HUES6 (cell line): Measurements from ENCODE around the gene ERCC6L2.

Source experiments
- H3K27ac ChIP-seq: 2 replicates; pipeline ENCODE4 v1.7.0; 2013; ENCODE audit warnings: low read depth, mild to moderate bottlenecking, low read length, inconsistent platforms
- H3K27me3 ChIP-seq: 2 replicates; pipeline ENCODE4 v1.6.1; 2013; ENCODE audit warnings: low read length; ENCODE audit not compliant: control insufficient read depth, insufficient read depth
- H3K36me3 ChIP-seq: 2 replicates; pipeline ENCODE4 v1.6.1; 2013; ENCODE audit warnings: low read length; ENCODE audit not compliant: control insufficient read depth, insufficient read depth
- H3K4me1 ChIP-seq: 2 replicates; pipeline ENCODE4 v1.6.1; 2013; ENCODE audit warnings: low read length; ENCODE audit not compliant: control insufficient read depth, insufficient read depth
- H3K4me3 ChIP-seq: 2 replicates; pipeline ENCODE4 v1.5.1; 2013; ENCODE audit warnings: low read depth, low read length
- H3K9ac ChIP-seq: one replicate; pipeline ENCODE4 v1.6.1; 2013; ENCODE audit warnings: mild to moderate bottlenecking, low read length
- H3K9me3 ChIP-seq: 2 replicates; pipeline ENCODE4 v1.6.1; 2013; ENCODE audit warnings: low read depth, low read length; ENCODE audit not compliant: control insufficient read depth, insufficient read depth

The ERCC6L2 gene

GRCh38 chr9:95923794-95924193 is 48.3 kb downstream of the ERCC6L2 start:
- H3K27ac ChIP-seq, result no peak overlapping the region
- H3K9ac ChIP-seq, result no peak overlapping the region
- H3K4me3 ChIP-seq, result no peak overlapping the region
- no peaks in the 10 kb centered on the region for H3K9me3 ChIP-seq
- peaks cover 66% of the 10 kb centered on the region for H3K36me3 ChIP-seq
- H3K4me1 ChIP-seq, result peaks cover 11% of the 10 kb centered on the region; the same call in 1 of the 2 replicates
- H3K27me3 ChIP-seq, result no peaks in the 10 kb centered on the region

DNA sequence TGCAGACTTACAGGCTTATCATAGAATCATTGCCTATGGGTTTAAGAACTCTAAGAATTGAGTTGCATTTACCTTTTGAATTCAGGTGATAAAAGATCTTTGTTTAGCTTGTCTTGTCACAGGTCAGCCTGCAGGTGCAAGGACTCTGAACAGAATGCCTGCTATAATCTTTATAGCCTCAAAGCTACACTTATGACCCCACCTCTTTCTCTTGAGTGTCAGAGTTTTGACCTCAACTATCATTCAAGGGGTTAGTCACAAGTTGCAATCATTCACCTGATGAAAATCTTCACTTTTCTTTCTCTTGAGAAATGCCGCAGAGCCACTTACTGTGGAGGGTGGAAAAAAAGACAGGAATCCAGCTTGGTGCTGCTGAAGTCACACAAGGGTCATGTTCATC is 49.5 kb downstream of the ERCC6L2 start:
- no peak overlapping the region for H3K4me3 ChIP-seq
- H3K27ac ChIP-seq, result no peak overlapping the region
- no peaks in the 10 kb centered on the region for H3K27me3 ChIP-seq

GRCh38 chr9:95927271-95928004 is 51.9 kb downstream of the ERCC6L2 start:
- no peak overlapping the region for H3K4me3 ChIP-seq
- H3K27me3 ChIP-seq, result no peaks in the 10 kb centered on the region
- peaks cover 73% of the 10 kb centered on the region for H3K36me3 ChIP-seq
- peaks cover 11% of the 10 kb centered on the region; the same call in 1 of the 2 replicates for H3K4me1 ChIP-seq
- no peaks in the 10 kb centered on the region for H3K9me3 ChIP-seq
- no peak overlapping the region for H3K9ac ChIP-seq
- no peak overlapping the region for H3K27ac ChIP-seq

More for the DNA sequence above, 49.5 kb downstream of the ERCC6L2 start:
- peaks cover 70% of the 10 kb centered on the region for H3K36me3 ChIP-seq
- H3K4me1 ChIP-seq, result peaks cover 11% of the 10 kb centered on the region; the same call in 1 of the 2 replicates
- no peak overlapping the region for H3K9ac ChIP-seq
- H3K9me3 ChIP-seq, result no peaks in the 10 kb centered on the region

DNA sequence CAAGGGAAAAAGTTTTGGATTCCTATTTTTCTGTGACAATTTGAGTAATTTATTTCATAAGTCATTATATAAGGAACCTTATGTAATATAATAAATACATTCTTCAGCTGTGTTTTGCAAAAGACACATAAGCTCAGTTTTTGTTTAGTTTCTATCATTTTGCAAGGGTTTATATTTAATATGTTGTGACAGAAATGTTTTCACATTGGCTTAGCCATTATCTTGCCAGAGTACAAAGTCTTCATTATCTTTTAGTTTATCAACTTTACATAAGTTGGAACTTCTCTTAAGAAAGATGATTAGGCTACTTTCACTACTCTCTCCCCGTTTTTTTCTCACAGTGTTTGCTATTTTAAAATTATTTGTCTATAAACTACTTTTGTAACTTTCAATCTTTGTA is 54.8 kb downstream of the ERCC6L2 start:
- Histone ChIP-seq H3K9me3 (no peaks in the 10 kb centered on the region), H3K4me3 (no peak overlapping the region), H3K36me3 (peaks cover 75% of the 10 kb centered on the region), H3K27me3 (no peaks in the 10 kb centered on the region), H3K9ac (no peak overlapping the region), H3K4me1 (0 out of 2 replicates have a peak, but pooled peaks cover 5% of the 10 kb centered on the region), H3K27ac (no peak overlapping the region)

- Histone ChIP-seq H3K9ac (no peak overlapping the region), H3K4me3 (no peak overlapping the region), H3K9me3 (peaks cover 9% of the 10 kb centered on the region; the same call in 1 of the 2 replicates), H3K27ac (no peak overlapping the region), H3K27me3 (no peaks in the 10 kb centered on the region), H3K36me3 (peaks cover 63% of the 10 kb centered on the region), H3K4me1 (no peaks in the 10 kb centered on the region; the same call in 1 of the 2 replicates)
Measured at GRCh38 chr9:95935861-95936578, 60.5 kb downstream of the ERCC6L2 start.

- H3K27ac ChIP-seq, result peak overlapping the region; percentile 75; the same call in 1 of the 2 replicates
- H3K36me3 ChIP-seq, result peaks cover 66% of the 10 kb centered on the region
Measured at GRCh38 chr9:95936579-95937075, 61.1 kb downstream of the ERCC6L2 start.

GRCh38 chr9:95937131-95937530 is 61.6 kb downstream of the ERCC6L2 start:
- Histone ChIP-seq H3K27me3 (no peaks in the 10 kb centered on the region), H3K27ac (peak overlapping the region; percentile 75), H3K9ac (no peak overlapping the region), H3K4me3 (no peak overlapping the region), H3K36me3 (peaks cover 68% of the 10 kb centered on the region), H3K4me1 (no peaks in the 10 kb centered on the region; the same call in 1 of the 2 replicates), H3K9me3 (peaks cover 9% of the 10 kb centered on the region; the same call in 1 of the 2 replicates)

More at GRCh38 chr9:95936579-95937075, 61.1 kb downstream of the ERCC6L2 start:
- Histone ChIP-seq H3K9ac (no peak overlapping the region), H3K4me3 (no peak overlapping the region), H3K4me1 (no peaks in the 10 kb centered on the region; the same call in 1 of the 2 replicates), H3K27me3 (no peaks in the 10 kb centered on the region), H3K9me3 (peaks cover 9% of the 10 kb centered on the region; the same call in 1 of the 2 replicates)

DNA sequence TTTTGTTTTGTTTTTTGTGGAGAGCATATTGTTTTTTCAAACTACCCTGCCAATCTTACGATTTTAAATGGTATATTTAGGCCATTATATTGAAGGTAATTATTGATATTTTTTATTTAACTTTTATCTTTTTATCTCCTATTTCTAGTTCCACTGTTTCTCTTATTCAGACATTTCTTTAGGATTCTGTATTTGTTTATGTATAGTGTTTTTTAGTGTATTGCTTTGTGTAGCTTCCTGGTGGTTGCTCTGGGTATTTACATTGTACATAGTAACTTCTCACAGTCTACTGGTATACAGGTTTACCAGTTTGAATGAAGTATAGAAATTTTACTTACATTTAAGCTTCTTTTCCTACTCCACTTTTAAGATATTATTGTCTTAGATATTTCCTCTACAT is 63.2 kb downstream of the ERCC6L2 start:
- no peak overlapping the region for H3K27ac ChIP-seq
- no peak overlapping the region for H3K4me3 ChIP-seq
- peaks cover 19% of the 10 kb centered on the region; the same call in 1 of the 2 replicates for H3K9me3 ChIP-seq
- H3K36me3 ChIP-seq, result peaks cover 68% of the 10 kb centered on the region
- H3K9ac ChIP-seq, result no peak overlapping the region
- H3K27me3 ChIP-seq, result no peaks in the 10 kb centered on the region
- H3K4me1 ChIP-seq, result no peaks in the 10 kb centered on the region; the same call in 1 of the 2 replicates

DNA sequence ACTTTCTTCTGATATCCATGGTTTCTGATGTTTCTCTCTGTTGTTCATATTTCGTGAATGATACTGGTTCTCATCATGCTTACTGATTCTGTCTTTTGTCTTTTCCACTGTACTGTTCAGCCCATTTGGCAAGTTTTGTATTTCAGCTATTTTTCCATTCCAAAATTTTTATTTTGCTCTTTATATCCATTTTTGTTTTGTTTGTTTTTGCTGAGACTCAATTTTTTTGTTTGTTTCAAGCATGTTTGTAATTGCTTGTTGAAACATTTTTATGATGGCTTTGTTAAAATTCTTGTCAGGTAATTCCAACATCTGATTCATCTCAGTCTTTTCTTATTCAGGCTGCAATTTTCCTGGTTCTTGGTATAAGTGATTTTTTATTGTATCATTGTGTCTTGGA is 64.0 kb downstream of the ERCC6L2 start:
- Histone ChIP-seq H3K4me3 (no peak overlapping the region), H3K36me3 (peaks cover 69% of the 10 kb centered on the region), H3K27ac (no peak overlapping the region)

DNA sequence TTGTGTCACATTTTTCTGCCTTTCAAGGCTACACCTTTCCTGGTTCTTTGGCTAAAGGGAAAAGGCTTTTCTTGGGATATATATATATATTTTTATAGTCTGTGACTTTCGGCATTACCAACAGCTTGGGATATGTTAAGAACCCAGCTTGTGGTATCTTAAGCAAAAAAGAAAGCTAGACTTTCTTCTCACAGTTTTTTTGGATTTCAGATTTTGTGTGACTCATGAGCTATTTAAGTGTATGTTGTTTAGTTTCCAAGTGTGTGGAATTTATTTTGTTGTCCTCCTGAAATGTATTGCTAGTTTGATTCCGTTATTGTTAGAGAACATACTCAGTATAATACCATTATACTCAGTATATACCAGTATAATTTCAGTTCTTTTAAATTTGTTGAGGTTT is 64.8 kb downstream of the ERCC6L2 start:
- H3K4me3 ChIP-seq, result no peak overlapping the region
- peaks cover 65% of the 10 kb centered on the region for H3K36me3 ChIP-seq
- H3K27me3 ChIP-seq, result no peaks in the 10 kb centered on the region

More for the DNA sequence above, 64.0 kb downstream of the ERCC6L2 start:
- Histone ChIP-seq H3K27me3 (no peaks in the 10 kb centered on the region), H3K9ac (no peak overlapping the region), H3K9me3 (peaks cover 26% of the 10 kb centered on the region; the same call in 1 of the 2 replicates), H3K4me1 (no peaks in the 10 kb centered on the region; the same call in 1 of the 2 replicates)

More for the DNA sequence above, 64.8 kb downstream of the ERCC6L2 start:
- peaks cover 26% of the 10 kb centered on the region; the same call in 1 of the 2 replicates for H3K9me3 ChIP-seq
- no peak overlapping the region for H3K27ac ChIP-seq
- no peaks in the 10 kb centered on the region; the same call in 1 of the 2 replicates for H3K4me1 ChIP-seq
- H3K9ac ChIP-seq, result no peak overlapping the region
